DOHH2 (cell line): ENCODE data around the gene CCDC78.

Source experiments
- H3F3A ChIP-seq: fragments of 200-600 bp; sonication (generic), shearing (Covaris generic); 2 replicates; pipeline ENCODE4 v1.6.0; 2016; ENCODE audit warnings: antibody characterized with exemption, mild to moderate bottlenecking; ENCODE audit not compliant: control insufficient read depth, insufficient read depth
- H3K27ac ChIP-seq: fragments of 200-600 bp; sonication (generic); 2 replicates; pipeline ENCODE4 v1.5.1; 2014; ENCODE audit warnings: low read depth, mild to moderate bottlenecking, low read length, moderate library complexity
- H3K27me3 ChIP-seq: fragments of 200-600 bp; sonication (generic); 2 replicates; pipeline ENCODE4 v1.6.1; 2014; ENCODE audit warnings: mild to moderate bottlenecking, low read length, mixed read lengths; ENCODE audit not compliant: control insufficient read depth
- H3K36me3 ChIP-seq: fragments of 200-600 bp; sonication (generic); 2 replicates; pipeline ENCODE4 v1.6.1; 2014; ENCODE audit warnings: mild to moderate bottlenecking, low read length, moderate library complexity, mixed read lengths; ENCODE audit not compliant: control insufficient read depth
- H3K4me1 ChIP-seq: fragments of 200-600 bp; sonication (generic); 2 replicates; pipeline ENCODE4 v1.6.1; 2014; ENCODE audit warnings: mild to moderate bottlenecking, low read length, mixed read lengths; ENCODE audit not compliant: control insufficient read depth
- H3K4me2 ChIP-seq: fragments of 200-600 bp; sonication (generic); 2 replicates; pipeline ENCODE4 v1.6.0; 2014; ENCODE audit warnings: mild to moderate bottlenecking, low read length, moderate library complexity
- H3K4me3 ChIP-seq: fragments of 200-600 bp; sonication (generic); 2 replicates; pipeline ENCODE4 v1.5.1; 2014; ENCODE audit warnings: mild to moderate bottlenecking, low read length, mixed read lengths
- H3K79me2 ChIP-seq: fragments of 200-600 bp; sonication (generic); 2 replicates; pipeline ENCODE4 v1.6.1; 2014; ENCODE audit warnings: mild to moderate bottlenecking, low read length, mixed read lengths; ENCODE audit not compliant: control insufficient read depth
- H3K9me2 ChIP-seq: fragments of 200-600 bp; sonication (generic); replicated peaks from 2 replicates; pipeline ENCODE4 v1.6.1; 2014; ENCODE audit warnings: mild to moderate bottlenecking, low read length, mixed read lengths; ENCODE audit not compliant: control insufficient read depth
- H3K9me3 ChIP-seq: fragments of 200-600 bp; sonication (generic); 2 replicates; pipeline ENCODE4 v1.6.1; 2014; ENCODE audit warnings: antibody characterized with exemption, low read length, mixed read lengths; ENCODE audit not compliant: control insufficient read depth, insufficient read depth
- H4K20me1 ChIP-seq: fragments of 200-600 bp; sonication (generic); 2 replicates; pipeline ENCODE4 v1.6.0; 2014; ENCODE audit warnings: low read depth, mild to moderate bottlenecking, antibody characterized with exemption, low read length, moderate library complexity; ENCODE audit not compliant: control insufficient read depth, insufficient read depth
- EZH2phosphoT487 ChIP-seq: fragments of 200-600 bp; sonication (generic); IDR thresholded peaks from 2 replicates; pipeline ENCODE4 v1.6.1; 2017; ENCODE audit warnings: borderline replicate concordance, mild to moderate bottlenecking, antibody characterized with exemption, low read length, moderate library complexity, mixed read lengths
- TF ChIP-seq, protein P1 (sequence below): fragments of 200-600 bp; sonication (generic); IDR thresholded peaks from one replicate; pipeline ENCODE4 v1.5.1; 2014; ENCODE audit warnings: antibody characterized with exemption, mild to moderate bottlenecking, low read depth, low read length; ENCODE audit not compliant: poor library complexity, severe bottlenecking

Gene CCDC78

DNA sequence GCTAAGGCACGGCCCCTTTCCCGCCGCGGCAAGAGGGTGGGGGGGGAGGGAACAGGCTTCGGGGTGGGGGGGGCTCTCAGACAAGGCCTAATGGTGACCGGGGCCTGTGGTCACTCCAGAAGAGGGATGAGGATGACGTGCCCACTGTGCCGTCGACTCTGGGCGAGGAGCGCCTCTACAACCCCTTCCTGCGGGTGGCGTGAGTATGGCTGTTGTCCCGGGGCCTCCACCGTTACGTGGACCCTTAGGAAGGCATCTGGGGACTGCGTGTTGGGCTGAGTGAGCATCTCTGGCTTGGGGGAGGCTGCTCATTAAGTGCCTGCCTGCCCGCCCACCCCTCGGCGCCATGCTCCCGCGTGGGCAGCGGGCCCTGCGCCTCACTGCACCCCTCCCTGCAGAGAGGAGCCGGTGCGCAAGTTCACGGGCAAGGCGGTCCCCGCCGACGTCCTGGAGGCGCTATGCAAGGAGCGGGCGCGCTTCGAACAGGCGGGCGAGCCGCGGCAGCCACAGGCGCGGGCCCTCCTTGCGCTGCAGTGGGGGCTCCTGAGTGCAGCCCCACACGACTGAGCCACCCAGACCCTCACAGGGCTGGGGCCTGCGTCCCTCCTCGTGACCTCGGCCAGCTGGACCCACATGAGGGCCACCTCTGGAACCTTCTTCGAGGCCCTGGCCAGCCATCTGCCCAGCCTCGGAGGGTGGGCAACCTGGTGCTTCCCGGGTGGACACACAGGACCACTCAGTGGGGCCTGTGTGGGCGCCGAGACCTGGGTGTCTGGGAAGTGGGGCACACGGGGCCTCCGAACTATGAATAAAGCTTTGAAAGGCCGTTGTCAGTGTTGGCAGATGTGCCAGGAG lies 2.9 kb upstream of the CCDC78 start:
- no peak for TF ChIP-seq EZH2phosphoT487
- TF ChIP-seq, protein P1, sequence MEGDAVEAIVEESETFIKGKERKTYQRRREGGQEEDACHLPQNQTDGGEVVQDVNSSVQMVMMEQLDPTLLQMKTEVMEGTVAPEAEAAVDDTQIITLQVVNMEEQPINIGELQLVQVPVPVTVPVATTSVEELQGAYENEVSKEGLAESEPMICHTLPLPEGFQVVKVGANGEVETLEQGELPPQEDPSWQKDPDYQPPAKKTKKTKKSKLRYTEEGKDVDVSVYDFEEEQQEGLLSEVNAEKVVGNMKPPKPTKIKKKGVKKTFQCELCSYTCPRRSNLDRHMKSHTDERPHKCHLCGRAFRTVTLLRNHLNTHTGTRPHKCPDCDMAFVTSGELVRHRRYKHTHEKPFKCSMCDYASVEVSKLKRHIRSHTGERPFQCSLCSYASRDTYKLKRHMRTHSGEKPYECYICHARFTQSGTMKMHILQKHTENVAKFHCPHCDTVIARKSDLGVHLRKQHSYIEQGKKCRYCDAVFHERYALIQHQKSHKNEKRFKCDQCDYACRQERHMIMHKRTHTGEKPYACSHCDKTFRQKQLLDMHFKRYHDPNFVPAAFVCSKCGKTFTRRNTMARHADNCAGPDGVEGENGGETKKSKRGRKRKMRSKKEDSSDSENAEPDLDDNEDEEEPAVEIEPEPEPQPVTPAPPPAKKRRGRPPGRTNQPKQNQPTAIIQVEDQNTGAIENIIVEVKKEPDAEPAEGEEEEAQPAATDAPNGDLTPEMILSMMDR: no peak
- peak overlapping the region; percentile 72 for H3K27ac ChIP-seq
- H3K4me1 ChIP-seq: peaks cover 56% of the 10 kb centered on the region
- peaks cover 51% of the 10 kb centered on the region for H3K36me3 ChIP-seq
- H3K27me3 ChIP-seq: no peaks in the 10 kb centered on the region
- 0 out of 2 replicates have a peak, but pooled peaks cover 2% of the 10 kb centered on the region for H3K79me2 ChIP-seq
- peak overlapping the region; percentile 85 for H3K4me3 ChIP-seq
- no peaks in the 10 kb centered on the region for H3K9me2 ChIP-seq
- H3F3A ChIP-seq: peaks cover 7% of the 10 kb centered on the region; the same call in 1 of the 2 replicates
- H3K4me2 ChIP-seq: peak overlapping the region; percentile 85
- no peaks in the 10 kb centered on the region for H3K9me3 ChIP-seq
- no peaks in the 10 kb centered on the region for H4K20me1 ChIP-seq

GRCh38 chr16:728131-728889 lies 2.1 kb upstream of the CCDC78 start:
- H3K4me1 ChIP-seq: peaks cover 56% of the 10 kb centered on the region
- H3K9me2 ChIP-seq: no peaks in the 10 kb centered on the region
- no peak for TF ChIP-seq EZH2phosphoT487
- TF ChIP-seq, protein P1: no peak
- no peaks in the 10 kb centered on the region for H3K27me3 ChIP-seq
- no peaks in the 10 kb centered on the region for H3K9me3 ChIP-seq
- H3K4me3 ChIP-seq: peak overlapping the region; percentile 85
- peak overlapping the region; percentile 72 for H3K27ac ChIP-seq
- H3F3A ChIP-seq: peaks cover 7% of the 10 kb centered on the region; the same call in 1 of the 2 replicates
- 0 out of 2 replicates have a peak, but pooled peaks cover 2% of the 10 kb centered on the region for H4K20me1 ChIP-seq
- no peaks in the 10 kb centered on the region for H3K79me2 ChIP-seq
- H3K36me3 ChIP-seq: peaks cover 47% of the 10 kb centered on the region
- peak overlapping the region; percentile 85 for H3K4me2 ChIP-seq

DNA sequence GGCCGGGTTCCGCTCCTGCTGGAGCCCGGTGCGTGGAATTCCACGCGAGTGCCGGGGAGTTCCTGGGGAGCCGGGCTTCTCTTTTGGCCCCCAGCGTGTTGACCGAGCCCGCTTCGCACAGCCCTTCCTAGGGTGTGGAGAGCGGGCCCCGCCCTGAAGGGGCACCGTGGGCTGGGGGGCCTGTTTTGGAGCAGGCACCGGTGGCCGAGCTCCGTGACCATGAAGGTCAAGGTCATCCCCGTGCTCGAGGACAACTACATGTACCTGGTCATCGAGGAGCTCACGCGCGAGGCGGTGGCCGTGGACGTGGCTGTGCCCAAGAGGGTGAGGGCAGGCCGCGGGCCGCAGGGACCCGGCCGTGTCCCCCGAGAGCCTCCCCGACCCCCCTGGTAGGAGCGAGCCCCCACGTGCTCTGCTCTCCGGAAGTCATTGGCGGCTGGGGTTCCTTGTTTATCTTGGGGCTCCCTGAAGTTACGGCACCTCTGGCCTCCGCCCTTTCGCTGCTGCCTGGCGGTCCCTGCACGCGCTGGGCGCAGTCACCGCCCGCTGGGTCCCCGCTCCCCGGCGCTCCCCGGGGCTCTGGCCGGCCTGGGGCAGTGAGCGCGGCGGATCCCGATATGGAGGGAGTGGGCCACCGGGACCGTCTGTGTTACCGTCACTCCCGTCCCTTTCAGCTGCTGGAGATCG lies 1.2 kb upstream of the CCDC78 start:
- Histone ChIP-seq H3K4me3 (peak overlapping the region; percentile 85), H3K9me2 (no peaks in the 10 kb centered on the region), H3K9me3 (no peaks in the 10 kb centered on the region), H3K27me3 (no peaks in the 10 kb centered on the region), H3K4me2 (peak overlapping the region; percentile 85), H4K20me1 (0 out of 2 replicates have a peak, but pooled peaks cover 3% of the 10 kb centered on the region), H3K27ac (peak overlapping the region; percentile 72), H3F3A (peaks cover 10% of the 10 kb centered on the region; the same call in 1 of the 2 replicates), H3K4me1 (peaks cover 56% of the 10 kb centered on the region), H3K36me3 (peaks cover 47% of the 10 kb centered on the region), H3K79me2 (no peaks in the 10 kb centered on the region)
- TF ChIP-seq, protein P1: no peak
- TF ChIP-seq EZH2phosphoT487: no peak
